GM21447 (cell line): Measurements from ENCODE around the gene CPPED1.
A peak's percentile ranks its signal among the peaks of the same experiment; 100 is the strongest.

Source experiments
- ATAC-seq: cut with Tn5 transposase; IDR thresholded peaks from one replicate; pipeline ENCODE4 v1.9.1; 2021; ENCODE audit not compliant: unreplicated experiment

CPPED1 gene

GRCh38 chr16:12613131-12613991 is 190.3 kb downstream of the CPPED1 start:
- ATAC-seq, result peak; percentile 86

- ATAC-seq, result no peak
Measured at GRCh38 chr16:12612598-12613101, 191.0 kb downstream of the CPPED1 start.

- no peak for ATAC-seq
Measured at GRCh38 chr16:12611916-12612597, 191.6 kb downstream of the CPPED1 start.

- ATAC-seq, result no peak
Measured at GRCh38 chr16:12611006-12611477, 192.6 kb downstream of the CPPED1 start.

GRCh38 chr16:12609937-12610699 is 193.6 kb downstream of the CPPED1 start:
- ATAC-seq, result no peak
